CMK (cell line): ENCODE data around the gene HSD11B2.

Experiments used
- DNase-seq: peaks from one replicate; pipeline ENCODE4 v3.0.0-alpha.2; 2010; ENCODE audit warnings: low read depth

Gene HSD11B2

GRCh38 chr16:67430977-67431774, at the start of gene HSD11B2:
HSD11B2 (plus strand) TSS chr16:67431121; CDS start chr16:67431249, 128 bp downstream.
- DNase-seq = no peak

- no peak for DNase-seq
Measured at GRCh38 chr16:67383284-67383683, 47.6 kb upstream of the HSD11B2 start.

GRCh38 chr16:67384778-67385510, 46.0 kb upstream of the HSD11B2 start:
- DNase-seq = no peak

DNA sequence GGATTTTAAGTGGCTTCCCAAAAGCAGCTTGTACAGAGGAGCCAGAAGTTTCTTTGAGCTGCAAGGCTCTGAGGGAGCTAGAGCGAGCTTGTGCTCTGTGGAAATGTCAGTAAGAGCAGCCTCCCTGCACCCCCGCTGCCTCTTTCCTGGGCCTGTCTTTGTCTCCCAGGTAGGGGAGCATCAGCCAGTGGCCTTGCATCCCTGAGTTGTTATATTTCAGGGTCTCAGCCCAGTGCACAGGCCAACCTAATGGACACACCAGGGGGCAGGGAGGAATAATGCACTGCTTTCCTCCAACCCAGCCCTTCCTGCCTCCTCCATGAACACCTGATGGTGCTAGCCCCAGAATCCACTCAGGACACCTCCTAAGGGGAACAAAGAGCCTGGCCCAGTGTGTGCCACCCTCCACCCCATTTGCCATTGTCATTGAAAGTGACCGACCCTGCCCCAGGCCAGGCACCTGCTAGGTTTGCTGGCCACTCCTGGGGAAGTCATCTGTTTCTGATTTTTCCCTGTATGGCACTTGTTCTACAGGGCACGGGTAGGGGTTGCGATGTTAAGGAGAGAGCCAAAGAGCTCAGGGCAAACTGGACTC, 44.0 kb upstream of the HSD11B2 start:
- DNase-seq = no peak

- no peak for DNase-seq
Measured at GRCh38 chr16:67387479-67388079, 43.3 kb upstream of the HSD11B2 start.

GRCh38 chr16:67388191-67388590, 42.7 kb upstream of the HSD11B2 start:
- DNase-seq = no peak

- DNase-seq = no peak
Measured at GRCh38 chr16:67388591-67388990, 42.3 kb upstream of the HSD11B2 start.

DNA sequence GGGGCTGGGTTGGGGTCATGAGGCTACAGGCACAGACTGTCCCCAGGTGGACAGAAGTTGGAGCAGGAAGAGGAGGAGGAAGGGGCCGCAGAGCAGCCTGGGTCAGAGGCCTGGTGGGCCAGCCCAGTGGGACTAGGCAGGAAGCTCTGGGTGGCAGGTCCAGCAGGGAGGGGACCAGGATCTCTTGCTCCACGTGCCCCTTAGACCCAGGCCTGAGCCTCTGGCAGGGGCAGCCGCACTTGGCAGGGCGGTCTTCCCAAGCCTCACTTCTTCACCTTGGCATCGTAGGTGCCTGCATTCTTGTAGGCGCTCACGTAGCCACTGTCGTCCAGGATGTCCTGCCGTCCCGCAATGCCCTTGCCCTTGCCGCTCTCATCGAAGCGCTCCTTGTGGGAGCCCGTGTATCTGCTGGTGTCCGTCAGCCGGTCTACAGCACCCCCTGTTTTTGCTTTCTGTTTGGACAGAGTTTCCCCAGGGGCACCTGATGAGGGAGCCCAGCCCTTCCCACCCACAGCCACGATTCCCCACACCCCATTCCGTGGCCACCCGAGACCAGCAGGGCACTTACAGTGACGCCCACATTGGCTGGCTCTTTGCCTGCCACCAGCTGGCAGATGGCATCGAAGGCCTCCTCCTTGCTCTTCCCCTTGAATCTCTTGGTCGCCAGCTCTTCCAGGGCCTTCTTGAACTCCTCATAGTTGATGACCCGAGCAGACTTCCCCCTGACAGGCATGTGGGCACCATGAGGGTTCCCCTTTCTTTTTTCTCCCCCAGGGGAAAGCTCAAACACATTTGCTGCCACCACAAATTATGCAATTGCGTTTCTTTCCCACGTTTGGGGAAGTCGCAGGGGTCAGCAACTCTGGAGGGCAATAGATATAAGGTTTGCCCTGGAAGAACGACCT, 40.8 kb upstream of the HSD11B2 start:
- DNase-seq = no peak

DNA sequence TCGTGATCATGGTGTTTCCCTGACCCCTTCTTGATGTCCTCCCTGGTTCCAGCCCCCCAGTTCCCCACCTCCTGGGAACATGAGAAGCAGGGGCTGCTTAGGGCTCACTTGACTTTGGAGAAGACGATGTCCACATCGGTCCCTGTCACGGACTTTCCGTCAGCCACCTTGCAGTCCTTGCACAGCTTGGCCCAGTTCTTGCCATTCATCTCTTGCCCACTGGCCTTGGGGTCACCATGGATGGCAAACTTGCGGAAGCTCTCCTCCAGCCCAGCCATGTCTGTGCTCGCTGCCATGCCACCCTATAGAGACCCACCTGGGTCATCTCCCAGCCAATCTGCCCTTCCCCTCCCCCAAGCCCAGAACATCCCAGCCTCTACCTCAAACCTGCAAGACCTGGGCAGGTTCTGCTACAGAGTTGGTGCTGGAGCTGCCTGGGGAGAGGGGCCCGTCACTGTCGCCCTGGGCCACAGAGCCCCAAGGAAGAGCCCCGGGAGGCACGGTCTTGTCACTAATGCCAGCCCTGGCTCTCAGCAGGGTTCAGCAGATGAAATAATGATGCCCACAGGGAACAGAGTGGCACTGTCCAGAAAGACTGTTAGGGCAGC, 40.0 kb upstream of the HSD11B2 start:
- no peak for DNase-seq

- no peak for DNase-seq
Measured at GRCh38 chr16:67391424-67392300, 39.3 kb upstream of the HSD11B2 start.

DNA sequence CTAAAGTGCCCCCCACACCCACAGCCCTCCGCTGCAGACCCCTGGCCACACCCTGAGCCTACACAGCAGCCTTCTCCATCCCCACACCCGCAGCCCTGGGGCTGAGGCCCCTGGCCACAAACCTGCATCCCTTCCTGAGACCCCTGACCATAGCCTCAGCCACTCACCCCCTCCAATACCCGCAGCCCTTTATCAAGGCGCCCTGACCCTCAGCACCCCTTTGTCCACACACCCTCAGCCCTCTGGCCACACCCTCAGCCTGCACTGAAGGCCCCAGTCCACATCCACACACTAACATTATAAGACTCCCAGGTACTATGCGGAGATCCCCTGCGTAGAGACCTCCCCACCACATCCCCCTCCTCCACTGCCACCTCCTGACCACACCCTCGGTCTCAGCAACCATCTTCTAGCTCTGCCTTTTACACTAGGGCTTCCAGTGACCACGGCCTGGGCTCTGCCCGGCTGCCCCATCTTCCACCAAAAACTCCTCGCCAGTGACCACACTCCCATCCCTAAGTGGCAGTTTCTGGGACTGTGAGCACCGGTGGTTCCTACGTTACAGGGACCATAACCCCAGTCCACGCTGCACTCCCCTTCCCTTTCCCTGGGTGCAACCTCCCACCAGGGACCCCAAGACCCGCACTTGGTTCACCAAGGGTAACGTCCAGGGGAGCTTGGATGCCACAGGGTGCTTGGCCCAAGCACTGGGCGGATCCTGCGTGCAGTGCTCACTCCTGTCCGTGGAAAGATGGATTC, 38.4 kb upstream of the HSD11B2 start:
- no peak for DNase-seq

- no peak for DNase-seq
Measured at GRCh38 chr16:67393111-67393787, 37.7 kb upstream of the HSD11B2 start, which contains the start of gene TPPP3. TPPP3 (minus strand) TSS chr16:67393498; CDS start chr16:67391111, 2,387 bp downstream.

- no peak for DNase-seq
Measured at GRCh38 chr16:67393788-67394154, 37.1 kb upstream of the HSD11B2 start.

GRCh38 chr16:67394155-67395104, 36.5 kb upstream of the HSD11B2 start:
- no peak for DNase-seq

GRCh38 chr16:67395105-67395457, 35.8 kb upstream of the HSD11B2 start:
- DNase-seq = no peak

GRCh38 chr16:67395458-67396158, 35.3 kb upstream of the HSD11B2 start:
- no peak for DNase-seq
